Smooth muscle cell (in vitro differentiated cells): ENCODE measurements around the gene SYNJ2. TPM values are rescaled to one million over a fixed set of nuclear protein-coding genes. Genes with fewer than 3 reads are reported as not detected.

Experiments
- DNase-seq: peaks from one replicate; lab custom pipeline; 2025; ENCODE audit not compliant: unreplicated experiment; lab: John Stamatoyannopoulos, UW
- H2AFZ ChIP-seq: fragments of 200-600 bp; sonication (generic); 2 replicates; pipeline ENCODE4 v1.6.0; 2016; ENCODE audit warnings: antibody characterized with exemption, low read depth, mild to moderate bottlenecking
- H3F3A ChIP-seq: fragments of 200-600 bp; sonication (generic); 2 replicates; pipeline ENCODE4 v1.6.0; 2017; ENCODE audit warnings: antibody characterized with exemption, low read depth
- H3K27ac ChIP-seq: fragments of 200-600 bp; sonication (generic); 2 replicates; pipeline ENCODE4 v1.5.1; 2016; ENCODE audit warnings: low read depth, mild to moderate bottlenecking
- H3K27me3 ChIP-seq: fragments of 200-600 bp; sonication (generic); 2 replicates; pipeline ENCODE4 v1.6.1; 2016; ENCODE audit warnings: low read depth, mild to moderate bottlenecking
- H3K36me3 ChIP-seq: fragments of 200-600 bp; sonication (generic); 2 replicates; pipeline ENCODE4 v1.5.1; 2016; ENCODE audit warnings: low read depth
- H3K4me1 ChIP-seq: fragments of 200-600 bp; sonication (generic); 2 replicates; pipeline ENCODE4 v1.5.1; 2016; ENCODE audit warnings: low read depth
- H3K4me2 ChIP-seq: fragments of 200-600 bp; sonication (generic); 2 replicates; pipeline ENCODE4 v1.6.0; 2016; ENCODE audit warnings: mild to moderate bottlenecking
- H3K4me3 ChIP-seq: fragments of 200-600 bp; sonication (generic); 2 replicates; pipeline ENCODE4 v1.5.1; 2016; ENCODE audit warnings: mild to moderate bottlenecking
- H3K79me2 ChIP-seq: fragments of 200-600 bp; sonication (generic); 2 replicates; pipeline ENCODE4 v1.6.0; 2016; ENCODE audit warnings: low read depth, mild to moderate bottlenecking
- H3K9ac ChIP-seq: fragments of 200-600 bp; sonication (generic); 2 replicates; pipeline ENCODE4 v1.6.0; 2016; ENCODE audit warnings: low read depth
- H3K9me3 ChIP-seq: fragments of 200-600 bp; sonication (generic); replicated peaks from 2 replicates; pipeline ENCODE4 v1.5.1; 2016; ENCODE audit warnings: low read depth
- H4K20me1 ChIP-seq: fragments of 200-600 bp; sonication (generic); 2 replicates; pipeline ENCODE4 v1.6.0; 2016; ENCODE audit warnings: low read depth
- WGBS: methylation state at CpG from one replicate; pipeline ENCODE4 v1.1.7; 2016; ENCODE audit warnings: low lambda C conversion rate; 5-methylcytosine and 5-hydroxymethylcytosine counted together
- polyA plus RNA-seq: library from polyadenylated mRNA; unstranded; fragments of >200 nt; fragmentation: Nextera tagmentation; extraction: Ambion mirVana; gene quantifications from 2 replicates; pipeline ENCODE4 v1.2.1, GENCODE V29; 2016
- total RNA-seq: library from RNA; depleted of rRNA; stranded (reverse); fragments of >200 nt; gene quantifications from 2 replicates; pipeline ENCODE4 v1.2.3, GENCODE V29; 2014
- TF ChIP-seq, protein P1 (sequence below): fragments of 200-600 bp; sonication (generic); IDR thresholded peaks from 2 replicates; pipeline ENCODE4 v1.5.1; 2017; ENCODE audit warnings: borderline replicate concordance, mild to moderate bottlenecking, antibody characterized with exemption; ENCODE audit not compliant: insufficient read depth, poor library complexity, severe bottlenecking

The SYNJ2 gene
- total and polyA plus RNA-seq, 2 experiments from 2014 or later, result 6.0 to 6.1 TPM

GRCh38 chr6:158056355-158056754 is 74.7 kb downstream of the SYNJ2 start:
- Histone ChIP-seq H3K27ac (no peak overlapping the region), H3K36me3 (no peaks in the 10 kb centered on the region), H3K9me3 (no peaks in the 10 kb centered on the region), H2AFZ (no peak overlapping the region), H3K4me3 (no peak overlapping the region), H3K27me3 (no peaks in the 10 kb centered on the region), H3F3A (peaks cover 6% of the 10 kb centered on the region), H3K4me1 (no peaks in the 10 kb centered on the region), H4K20me1 (no peaks in the 10 kb centered on the region), H3K9ac (no peak overlapping the region), H3K4me2 (no peak overlapping the region), H3K79me2 (no peaks in the 10 kb centered on the region)
- DNase-seq, result no peak
- 96% methylated on average over 9 of the region's 9 CpGs for WGBS
- TF ChIP-seq, protein P1, sequence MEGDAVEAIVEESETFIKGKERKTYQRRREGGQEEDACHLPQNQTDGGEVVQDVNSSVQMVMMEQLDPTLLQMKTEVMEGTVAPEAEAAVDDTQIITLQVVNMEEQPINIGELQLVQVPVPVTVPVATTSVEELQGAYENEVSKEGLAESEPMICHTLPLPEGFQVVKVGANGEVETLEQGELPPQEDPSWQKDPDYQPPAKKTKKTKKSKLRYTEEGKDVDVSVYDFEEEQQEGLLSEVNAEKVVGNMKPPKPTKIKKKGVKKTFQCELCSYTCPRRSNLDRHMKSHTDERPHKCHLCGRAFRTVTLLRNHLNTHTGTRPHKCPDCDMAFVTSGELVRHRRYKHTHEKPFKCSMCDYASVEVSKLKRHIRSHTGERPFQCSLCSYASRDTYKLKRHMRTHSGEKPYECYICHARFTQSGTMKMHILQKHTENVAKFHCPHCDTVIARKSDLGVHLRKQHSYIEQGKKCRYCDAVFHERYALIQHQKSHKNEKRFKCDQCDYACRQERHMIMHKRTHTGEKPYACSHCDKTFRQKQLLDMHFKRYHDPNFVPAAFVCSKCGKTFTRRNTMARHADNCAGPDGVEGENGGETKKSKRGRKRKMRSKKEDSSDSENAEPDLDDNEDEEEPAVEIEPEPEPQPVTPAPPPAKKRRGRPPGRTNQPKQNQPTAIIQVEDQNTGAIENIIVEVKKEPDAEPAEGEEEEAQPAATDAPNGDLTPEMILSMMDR, result no peak

GRCh38 chr6:158056804-158057203 is 75.1 kb downstream of the SYNJ2 start:
- 96% methylated on average over 9 of the region's 9 CpGs for WGBS
- H3K4me1 ChIP-seq, result no peaks in the 10 kb centered on the region
- TF ChIP-seq, protein P1, result no peak
- no peak overlapping the region for H3K9ac ChIP-seq
- H3K36me3 ChIP-seq, result no peaks in the 10 kb centered on the region
- no peaks in the 10 kb centered on the region for H3K27me3 ChIP-seq
- no peaks in the 10 kb centered on the region for H4K20me1 ChIP-seq
- DNase-seq, result no peak
- no peak overlapping the region for H3K4me3 ChIP-seq
- peak overlapping the region; percentile 76 for H3K27ac ChIP-seq
- H3K4me2 ChIP-seq, result peak overlapping the region; percentile 36
- H3F3A ChIP-seq, result peaks cover 6% of the 10 kb centered on the region
- H3K9me3 ChIP-seq, result no peaks in the 10 kb centered on the region
- no peak overlapping the region for H2AFZ ChIP-seq
- H3K79me2 ChIP-seq, result no peaks in the 10 kb centered on the region

GRCh38 chr6:158057213-158057987 is 75.7 kb downstream of the SYNJ2 start:
- H3K4me2 ChIP-seq, result peak overlapping the region; percentile 36
- H4K20me1 ChIP-seq, result no peaks in the 10 kb centered on the region
- H3K9me3 ChIP-seq, result no peaks in the 10 kb centered on the region
- WGBS, result 75% methylated on average over 21 of the region's 21 CpGs
- DNase-seq, result no peak
- peak overlapping the region; percentile 76 for H3K27ac ChIP-seq
- peak overlapping the region; percentile 44 for H3K9ac ChIP-seq
- no peaks in the 10 kb centered on the region for H3K4me1 ChIP-seq
- no peaks in the 10 kb centered on the region for H3K27me3 ChIP-seq
- H3K4me3 ChIP-seq, result no peak overlapping the region
- H3K36me3 ChIP-seq, result no peaks in the 10 kb centered on the region
- H3F3A ChIP-seq, result peaks cover 6% of the 10 kb centered on the region
- TF ChIP-seq, protein P1, result no peak
- no peak overlapping the region for H2AFZ ChIP-seq
- H3K79me2 ChIP-seq, result no peaks in the 10 kb centered on the region
